ENCODE measurements around the gene SSBP1.

The SSBP1 gene

DNA sequence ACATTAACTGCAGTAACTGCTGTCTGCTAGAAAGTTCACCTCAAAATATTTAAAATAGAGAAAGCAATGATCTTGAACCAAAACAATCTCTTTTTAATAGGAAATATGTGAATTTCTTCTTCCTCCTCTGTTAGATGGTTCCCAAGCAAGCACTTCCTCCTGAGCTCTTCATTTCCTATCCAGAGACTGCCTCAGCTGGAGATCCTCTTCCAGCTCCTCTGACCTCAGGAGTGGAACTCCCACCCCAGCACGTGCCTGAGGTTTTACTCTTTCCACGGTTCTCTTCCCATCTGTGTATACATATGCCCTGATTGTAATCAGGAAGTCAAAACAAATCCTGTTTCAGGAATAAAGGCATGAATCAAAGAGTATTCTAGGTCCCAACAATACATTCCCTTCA, 41.8 kb upstream of the SSBP1 start:
- TF ChIP-seq, protein P1, sequence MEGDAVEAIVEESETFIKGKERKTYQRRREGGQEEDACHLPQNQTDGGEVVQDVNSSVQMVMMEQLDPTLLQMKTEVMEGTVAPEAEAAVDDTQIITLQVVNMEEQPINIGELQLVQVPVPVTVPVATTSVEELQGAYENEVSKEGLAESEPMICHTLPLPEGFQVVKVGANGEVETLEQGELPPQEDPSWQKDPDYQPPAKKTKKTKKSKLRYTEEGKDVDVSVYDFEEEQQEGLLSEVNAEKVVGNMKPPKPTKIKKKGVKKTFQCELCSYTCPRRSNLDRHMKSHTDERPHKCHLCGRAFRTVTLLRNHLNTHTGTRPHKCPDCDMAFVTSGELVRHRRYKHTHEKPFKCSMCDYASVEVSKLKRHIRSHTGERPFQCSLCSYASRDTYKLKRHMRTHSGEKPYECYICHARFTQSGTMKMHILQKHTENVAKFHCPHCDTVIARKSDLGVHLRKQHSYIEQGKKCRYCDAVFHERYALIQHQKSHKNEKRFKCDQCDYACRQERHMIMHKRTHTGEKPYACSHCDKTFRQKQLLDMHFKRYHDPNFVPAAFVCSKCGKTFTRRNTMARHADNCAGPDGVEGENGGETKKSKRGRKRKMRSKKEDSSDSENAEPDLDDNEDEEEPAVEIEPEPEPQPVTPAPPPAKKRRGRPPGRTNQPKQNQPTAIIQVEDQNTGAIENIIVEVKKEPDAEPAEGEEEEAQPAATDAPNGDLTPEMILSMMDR (IDR thresholded peaks at IDR 0.05; ENCODE audit: low read depth, low read length): no peak
- Histone ChIP-seq H3K36me3 (no peaks in the 10 kb centered on the region), H3K9me3 (ENCODE audit: severe bottlenecking) (no peaks in the 10 kb centered on the region), H3K4me3 (ENCODE audit: low read depth, low read length) (no peak overlapping the region), H3K27me3 (ENCODE audit: insufficient read depth, low read depth, severe bottlenecking) (peaks cover 46% of the 10 kb centered on the region), H3K27ac (no peak overlapping the region)
- DNase-seq: no peak

GRCh38 chr7:141697211-141697871, 40.8 kb upstream of the SSBP1 start:
- no peaks in the 10 kb centered on the region for H3K9me3 ChIP-seq (ENCODE audit: severe bottlenecking)
- TF ChIP-seq, protein P1 (IDR thresholded peaks at IDR 0.05; ENCODE audit: low read depth, low read length): no peak
- no peak for DNase-seq
- no peak overlapping the region for H3K27ac ChIP-seq
- no peaks in the 10 kb centered on the region for H3K36me3 ChIP-seq
- no peak overlapping the region for H3K4me3 ChIP-seq (ENCODE audit: low read depth, low read length)
- peaks cover 48% of the 10 kb centered on the region for H3K27me3 ChIP-seq (ENCODE audit: insufficient read depth, low read depth, severe bottlenecking)

DNA sequence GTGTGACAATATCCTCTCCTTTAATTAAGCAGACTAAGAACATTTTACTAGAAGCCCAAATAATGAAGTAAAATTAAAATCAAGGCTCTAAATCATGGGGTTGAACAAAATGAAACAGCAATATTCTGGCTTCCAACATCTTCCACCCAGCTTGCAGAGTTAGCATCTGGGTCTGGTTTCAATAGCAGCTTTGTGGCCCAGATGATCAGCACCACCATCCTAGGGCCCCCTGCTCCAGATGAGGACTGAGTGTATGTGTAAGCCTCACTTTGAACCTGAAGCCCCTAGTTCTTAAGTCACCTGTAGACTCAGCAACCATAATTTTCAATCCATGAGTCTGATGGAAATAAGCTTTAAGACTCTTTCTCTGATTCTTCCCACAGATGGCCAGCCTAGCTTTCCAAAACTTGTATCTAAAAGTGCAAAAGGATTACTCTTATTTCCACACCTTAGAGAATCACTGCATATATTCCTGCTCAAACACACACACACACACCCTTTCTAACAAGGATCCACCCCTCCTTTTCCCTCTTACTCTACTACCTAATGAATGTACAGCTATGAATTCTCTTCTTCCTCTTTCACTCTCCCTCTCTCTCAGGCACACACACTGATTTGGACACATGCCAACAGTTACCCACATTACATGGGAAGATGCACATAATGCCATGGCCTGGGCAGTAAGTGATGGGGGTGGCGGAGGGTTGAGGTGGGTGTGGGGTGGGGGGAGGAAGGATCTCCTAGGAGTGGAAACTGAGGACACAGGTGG, 39.7 kb upstream of the SSBP1 start:
- Histone ChIP-seq H3K4me3 (ENCODE audit: low read depth, low read length) (no peak overlapping the region), H3K36me3 (no peaks in the 10 kb centered on the region), H3K9me3 (ENCODE audit: severe bottlenecking) (no peaks in the 10 kb centered on the region), H3K27me3 (ENCODE audit: insufficient read depth, low read depth, severe bottlenecking) (peaks cover 59% of the 10 kb centered on the region), H3K27ac (no peak overlapping the region)
- TF ChIP-seq, protein P1 (IDR thresholded peaks at IDR 0.05; ENCODE audit: low read depth, low read length): no peak
- no peak for DNase-seq

DNA sequence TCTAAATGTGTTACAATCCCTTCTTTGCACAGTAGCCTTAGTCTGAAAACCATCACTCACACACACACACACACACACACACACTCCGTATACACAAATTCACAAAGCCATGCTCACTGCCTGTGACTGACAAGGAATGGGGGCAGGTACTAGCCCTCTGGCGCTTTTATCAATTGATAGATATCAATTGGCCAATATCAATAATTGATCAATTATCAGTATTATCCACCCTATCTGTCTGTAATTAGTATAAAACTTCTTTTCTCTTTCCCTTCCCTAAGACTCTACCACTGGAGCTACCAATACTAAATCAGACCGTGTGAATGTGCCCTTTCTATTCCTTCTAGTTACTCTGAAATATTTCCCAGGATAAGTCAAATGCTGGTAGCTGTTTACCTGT, 38.3 kb upstream of the SSBP1 start:
- no peak overlapping the region for H3K4me3 ChIP-seq (ENCODE audit: low read depth, low read length)
- no peak for DNase-seq
- TF ChIP-seq, protein P1 (IDR thresholded peaks at IDR 0.05; ENCODE audit: low read depth, low read length): no peak
- no peaks in the 10 kb centered on the region for H3K9me3 ChIP-seq (ENCODE audit: severe bottlenecking)
- no peaks in the 10 kb centered on the region for H3K36me3 ChIP-seq
- no peak overlapping the region for H3K27ac ChIP-seq
- H3K27me3 ChIP-seq (ENCODE audit: insufficient read depth, low read depth, severe bottlenecking): peaks cover 70% of the 10 kb centered on the region

- TF ChIP-seq, protein P1 (IDR thresholded peaks at IDR 0.05; ENCODE audit: low read depth, low read length): no peak
- Histone ChIP-seq H3K36me3 (no peaks in the 10 kb centered on the region), H3K27ac (no peak overlapping the region), H3K9me3 (ENCODE audit: severe bottlenecking) (no peaks in the 10 kb centered on the region), H3K27me3 (ENCODE audit: insufficient read depth, low read depth, severe bottlenecking) (peaks cover 72% of the 10 kb centered on the region), H3K4me3 (ENCODE audit: low read depth, low read length) (no peak overlapping the region)
- no peak for DNase-seq
Observed at GRCh38 chr7:141700296-141700847, 37.8 kb upstream of the SSBP1 start.

Measured in WERI-Rb-1 (cell line).